Fibroblast of lung (primary cell): ENCODE data around the gene KCNIP4.

Experiments used
- EZH2 ChIP-seq: IDR thresholded peaks from 2 replicates; pipeline ENCODE4 v1.5.1; 2012; ENCODE audit warnings: low read length, control low read depth, mild to moderate bottlenecking; ENCODE audit errors: missing control alignments
- TF ChIP-seq, protein P1 (sequence below), 2 donors: IDR thresholded peaks in 1 of 2; conservative IDR thresholded peaks in 1 of 2; 1 replicate in 1 of 2; 2 replicates in 1 of 2; pipeline ENCODE4 v1.5.1; 2011 to 2012; ENCODE audit warnings: low read length in 2 of 2, control low read depth in 1 of 2, inconsistent platforms in 1 of 2, low read depth in 1 of 2, mild to moderate bottlenecking in 1 of 2

DNA sequence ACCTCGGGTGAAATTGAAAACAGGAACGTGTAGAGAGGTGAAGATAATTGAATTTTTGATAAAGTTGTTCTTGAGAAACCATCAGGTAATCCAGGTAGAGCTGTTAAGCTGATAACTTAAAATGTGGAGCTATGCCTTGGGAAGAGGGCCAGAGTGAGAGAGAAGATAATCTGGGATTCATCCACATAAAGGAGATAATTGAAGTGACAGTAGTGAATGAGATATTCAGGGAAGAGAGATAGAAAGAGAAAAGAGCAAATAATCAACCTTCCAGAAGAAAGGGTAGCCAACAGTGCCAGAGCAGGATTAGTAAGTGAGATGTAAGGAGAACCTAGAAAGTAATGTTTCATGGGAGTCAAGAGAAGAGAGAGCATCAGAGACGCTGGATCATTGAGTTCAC is 950.7 kb downstream of the KCNIP4 start:
- TF ChIP-seq, protein P1, sequence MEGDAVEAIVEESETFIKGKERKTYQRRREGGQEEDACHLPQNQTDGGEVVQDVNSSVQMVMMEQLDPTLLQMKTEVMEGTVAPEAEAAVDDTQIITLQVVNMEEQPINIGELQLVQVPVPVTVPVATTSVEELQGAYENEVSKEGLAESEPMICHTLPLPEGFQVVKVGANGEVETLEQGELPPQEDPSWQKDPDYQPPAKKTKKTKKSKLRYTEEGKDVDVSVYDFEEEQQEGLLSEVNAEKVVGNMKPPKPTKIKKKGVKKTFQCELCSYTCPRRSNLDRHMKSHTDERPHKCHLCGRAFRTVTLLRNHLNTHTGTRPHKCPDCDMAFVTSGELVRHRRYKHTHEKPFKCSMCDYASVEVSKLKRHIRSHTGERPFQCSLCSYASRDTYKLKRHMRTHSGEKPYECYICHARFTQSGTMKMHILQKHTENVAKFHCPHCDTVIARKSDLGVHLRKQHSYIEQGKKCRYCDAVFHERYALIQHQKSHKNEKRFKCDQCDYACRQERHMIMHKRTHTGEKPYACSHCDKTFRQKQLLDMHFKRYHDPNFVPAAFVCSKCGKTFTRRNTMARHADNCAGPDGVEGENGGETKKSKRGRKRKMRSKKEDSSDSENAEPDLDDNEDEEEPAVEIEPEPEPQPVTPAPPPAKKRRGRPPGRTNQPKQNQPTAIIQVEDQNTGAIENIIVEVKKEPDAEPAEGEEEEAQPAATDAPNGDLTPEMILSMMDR (conservative IDR thresholded peaks at IDR 0.05 in 1 of 2, IDR thresholded peaks at IDR 0.05 in 1 of 2; ENCODE audit: low read depth in 1 of 2, low read length in 2 of 2), result no peak
- TF ChIP-seq EZH2, result no peak
